Astrocyte (in vitro differentiated cells and primary cell): Measurements from ENCODE around the gene LRRTM3.

Source experiments
- CTCF ChIP-seq: IDR thresholded peaks from 2 replicates; pipeline ENCODE4 v1.5.1; 2011; ENCODE audit warnings: low read depth, mild to moderate bottlenecking, inconsistent platforms, low read length, moderate library complexity; ENCODE audit not compliant: insufficient read depth
- EZH2 ChIP-seq: IDR thresholded peaks from 2 replicates; pipeline ENCODE4 v1.6.1; 2012; ENCODE audit warnings: mild to moderate bottlenecking, low read length, inconsistent platforms; ENCODE audit not compliant: insufficient read depth

- TF ChIP-seq CTCF, result no peak
- TF ChIP-seq EZH2, result no peak
These were observed 161.2 kb downstream of the LRRTM3 start for GRCh38 chr10:67087135-67087425.
